ACC112 (cell line): Measurements from ENCODE around the gene SCAF1.

Experiments used
- H2AFZ ChIP-seq: fragments of 200-600 bp; sonication (generic); one replicate; pipeline ENCODE4 v1.6.0; 2017; ENCODE audit warnings: antibody characterized with exemption, low read length; ENCODE audit not compliant: unreplicated experiment
- H3K27ac ChIP-seq: fragments of 200-600 bp; sonication (generic); 2 replicates; pipeline ENCODE4 v1.5.1; 2014; ENCODE audit warnings: low read depth, mild to moderate bottlenecking, antibody characterized with exemption, low read length, moderate library complexity
- H3K27me3 ChIP-seq: fragments of 200-600 bp; sonication (generic); 2 replicates; pipeline ENCODE4 v1.6.1; 2014; ENCODE audit warnings: mild to moderate bottlenecking, antibody characterized with exemption, low read length, moderate library complexity, mixed read lengths; ENCODE audit not compliant: insufficient read depth
- H3K36me3 ChIP-seq: fragments of 200-600 bp; sonication (generic); 2 replicates; pipeline ENCODE4 v1.6.1; 2016; ENCODE audit warnings: mild to moderate bottlenecking, antibody characterized with exemption, low read length, moderate library complexity, mixed read lengths; ENCODE audit not compliant: insufficient read depth
- H3K4me1 ChIP-seq: fragments of 200-600 bp; sonication (generic); one replicate; pipeline ENCODE4 v1.6.1; 2016; ENCODE audit warnings: low read length, mixed read lengths; ENCODE audit not compliant: insufficient read depth, unreplicated experiment, control insufficient read depth
- H3K4me3 ChIP-seq: fragments of 200-600 bp; sonication (generic); 2 replicates; pipeline ENCODE4 v1.5.1; 2014; ENCODE audit warnings: mild to moderate bottlenecking, low read depth, low read length
- H3K79me2 ChIP-seq: fragments of 200-600 bp; sonication (generic); one replicate; pipeline ENCODE4 v1.6.0; 2016; ENCODE audit warnings: low read length; ENCODE audit not compliant: control insufficient read depth, unreplicated experiment, insufficient read depth

Gene SCAF1

DNA sequence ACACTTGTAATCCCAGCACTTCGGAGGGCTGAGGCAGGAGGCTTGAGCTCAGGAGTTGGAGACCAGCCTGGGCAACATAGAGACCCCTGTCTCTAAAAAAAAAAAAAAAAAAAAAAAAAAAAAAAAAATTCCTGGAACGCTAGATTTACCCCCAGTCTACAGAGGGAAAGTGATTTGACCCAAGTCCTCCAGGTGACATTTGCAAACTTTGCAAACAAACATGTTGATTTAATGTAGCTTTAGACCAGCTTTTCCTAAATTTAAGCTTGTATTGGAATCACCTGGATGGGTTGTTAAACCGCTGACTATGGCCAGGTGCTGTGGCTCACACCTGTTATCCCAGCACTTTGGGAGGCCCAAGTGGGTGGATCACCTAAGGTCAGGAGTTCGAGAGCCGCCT is 57.4 kb downstream of the SCAF1 start:
- H3K36me3 ChIP-seq: no peaks in the 10 kb centered on the region
- no peak overlapping the region for H2AFZ ChIP-seq
- no peaks in the 10 kb centered on the region for H3K27me3 ChIP-seq
- H3K4me1 ChIP-seq: no peaks in the 10 kb centered on the region
- H3K4me3 ChIP-seq: no peak overlapping the region
- H3K27ac ChIP-seq: no peak overlapping the region
- no peaks in the 10 kb centered on the region for H3K79me2 ChIP-seq

DNA sequence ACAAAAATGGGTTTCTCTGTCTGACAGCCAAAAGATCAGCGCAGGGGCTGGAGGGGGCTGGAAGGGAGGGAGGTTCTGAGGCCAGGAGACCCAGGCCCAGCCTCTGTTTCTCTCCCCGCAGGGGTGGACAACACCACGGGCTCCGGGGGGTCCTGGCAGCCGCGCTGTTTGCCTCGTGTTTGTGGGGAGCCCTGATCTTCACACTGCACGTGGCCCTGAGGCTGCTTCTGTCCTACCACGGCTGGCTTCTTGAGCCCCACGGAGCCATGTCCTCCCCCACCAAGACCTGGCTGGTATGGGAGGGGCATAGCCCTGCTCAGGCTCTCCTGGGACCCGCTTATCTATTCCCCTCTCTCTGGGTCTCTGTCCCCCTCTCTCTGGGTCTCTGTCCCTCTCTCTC is 58.6 kb downstream of the SCAF1 start:
- no peak overlapping the region for H2AFZ ChIP-seq
- H3K36me3 ChIP-seq: no peaks in the 10 kb centered on the region
- no peaks in the 10 kb centered on the region for H3K27me3 ChIP-seq
- no peak overlapping the region for H3K4me3 ChIP-seq
- H3K27ac ChIP-seq: no peak overlapping the region
- no peaks in the 10 kb centered on the region for H3K79me2 ChIP-seq
- H3K4me1 ChIP-seq: no peaks in the 10 kb centered on the region

DNA sequence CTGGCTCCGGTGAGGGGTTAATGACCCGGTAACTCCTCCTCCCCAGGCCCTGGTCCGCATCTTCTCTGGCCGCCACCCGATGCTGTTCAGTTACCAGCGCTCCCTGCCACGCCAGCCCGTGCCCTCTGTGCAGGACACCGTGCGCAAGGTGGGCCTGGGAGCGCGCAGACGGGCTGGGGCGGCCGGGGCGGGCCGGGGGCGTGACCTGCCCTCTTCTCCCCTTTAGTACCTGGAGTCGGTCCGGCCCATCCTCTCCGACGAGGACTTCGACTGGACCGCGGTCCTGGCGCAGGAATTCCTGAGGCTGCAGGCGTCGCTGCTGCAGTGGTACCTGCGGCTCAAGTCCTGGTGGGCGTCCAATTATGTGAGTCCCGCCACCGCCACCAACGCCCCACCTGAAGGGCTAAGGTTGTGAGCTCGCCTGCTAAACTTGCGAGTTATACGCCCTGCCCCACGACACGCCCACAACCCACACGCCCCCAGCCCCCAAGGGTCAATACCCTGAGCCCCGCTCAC is 59.3 kb downstream of the SCAF1 start:
- H3K4me3 ChIP-seq: no peak overlapping the region
- no peaks in the 10 kb centered on the region for H3K79me2 ChIP-seq
- no peaks in the 10 kb centered on the region for H3K27me3 ChIP-seq
- H3K4me1 ChIP-seq: no peaks in the 10 kb centered on the region
- H2AFZ ChIP-seq: no peak overlapping the region
- no peaks in the 10 kb centered on the region for H3K36me3 ChIP-seq
- H3K27ac ChIP-seq: no peak overlapping the region

DNA sequence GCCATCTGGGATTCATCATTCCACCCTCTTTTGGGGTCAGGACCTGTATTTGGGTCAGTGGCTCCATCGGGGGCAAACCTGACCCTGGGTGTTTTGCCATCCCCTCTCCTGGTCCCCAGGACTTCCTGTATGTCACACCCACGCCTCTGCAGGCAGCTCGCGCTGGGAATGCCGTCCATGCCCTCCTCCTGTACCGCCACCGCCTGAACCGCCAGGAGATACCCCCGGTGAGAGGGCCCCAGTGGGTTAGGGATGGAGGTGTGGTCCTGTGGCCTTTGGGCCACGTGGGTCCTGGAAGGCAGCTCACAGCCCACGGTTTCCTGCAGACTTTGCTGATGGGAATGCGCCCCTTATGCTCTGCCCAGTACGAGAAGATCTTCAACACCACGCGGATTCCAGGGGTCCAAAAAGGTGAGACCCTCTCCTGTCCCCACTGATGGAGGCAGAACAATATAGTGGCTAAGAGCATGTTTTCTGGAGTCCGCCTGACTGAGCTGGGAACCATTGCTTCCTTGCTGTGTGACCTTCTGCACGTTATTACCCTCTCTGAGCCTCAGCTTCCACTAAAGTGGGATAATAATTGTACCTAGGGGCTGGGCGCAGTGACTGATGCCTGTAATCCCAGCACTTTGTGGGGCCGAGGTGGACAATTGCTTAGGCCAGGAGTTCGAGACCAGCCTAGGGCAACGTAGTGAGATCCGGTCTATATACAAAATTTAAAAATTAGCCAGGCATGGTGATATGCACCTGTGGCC is 63.1 kb downstream of the SCAF1 start:
- Histone ChIP-seq H3K27me3 (no peaks in the 10 kb centered on the region), H3K4me3 (no peak overlapping the region)

DNA sequence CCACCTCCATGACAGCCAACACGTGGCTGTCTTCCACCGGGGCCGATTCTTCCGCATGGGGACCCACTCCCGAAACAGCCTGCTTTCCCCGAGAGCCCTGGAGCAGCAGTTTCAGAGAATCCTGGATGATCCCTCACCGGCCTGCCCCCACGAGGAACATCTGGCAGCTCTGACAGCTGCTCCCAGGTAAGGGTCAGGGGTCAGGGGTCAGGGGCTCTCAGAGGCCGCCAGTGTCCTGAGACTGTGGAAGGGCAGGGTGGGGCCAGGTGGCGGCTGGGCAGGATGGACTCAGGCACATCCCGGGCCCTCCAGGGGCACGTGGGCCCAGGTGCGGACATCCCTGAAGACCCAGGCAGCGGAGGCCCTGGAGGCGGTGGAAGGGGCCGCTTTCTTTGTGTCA is 63.9 kb downstream of the SCAF1 start:
- no peaks in the 10 kb centered on the region for H3K36me3 ChIP-seq
- H3K27me3 ChIP-seq: no peaks in the 10 kb centered on the region
- no peak overlapping the region for H3K27ac ChIP-seq
- H3K79me2 ChIP-seq: no peaks in the 10 kb centered on the region
- H3K4me3 ChIP-seq: no peak overlapping the region
- no peak overlapping the region for H2AFZ ChIP-seq
- peaks cover 9% of the 10 kb centered on the region for H3K4me1 ChIP-seq

More for the DNA sequence above, 63.1 kb downstream of the SCAF1 start:
- no peaks in the 10 kb centered on the region for H3K36me3 ChIP-seq
- H2AFZ ChIP-seq: no peak overlapping the region
- H3K27ac ChIP-seq: no peak overlapping the region
- H3K79me2 ChIP-seq: no peaks in the 10 kb centered on the region
- peaks cover under 1% of the 10 kb centered on the region for H3K4me1 ChIP-seq
